Right ventricle myocardium superior (tissue), 1 donor: ENCODE measurements around the gene PCNX4. TPM values are rescaled to one million over a fixed set of nuclear protein-coding genes. Genes with fewer than 3 reads are reported as not detected.
"Not testable (repeated sequence)": the region's sequence is repeated elsewhere in the genome, so short reads cannot be mapped to it uniquely, and the experiment has no call there.

Experiments
- ATAC-seq: fragments of 200-7000 bp; cut with Tn5 transposase; one replicate; pipeline ENCODE4 v1.9.1; 2020; ENCODE audit warnings: mild to moderate bottlenecking; ENCODE audit not compliant: poor library complexity
- DNase-seq: peaks from one replicate; pipeline ENCODE4 v3.0.0-alpha.2; 2020
- intact Hi-C: fragments of 100-400 bp; cut with DNase I; formaldehyde crosslinking; loops from one replicate; pipeline ENCODE4 v1.11.2; 2022
- total RNA-seq: library from RNA; stranded (reverse); fragmentation: NEBNext Ultra II Directional; extraction: Animal tissue kit (Norgen Biotek cat#: 25700); gene quantifications from one replicate; pipeline ENCODE4 v1.2.1, GENCODE V29; 2021
- donor health status: DM: no; HTN: yes; CAD: no; lungs with severe emphysema.

The PCNX4 gene
- total RNA-seq, 1 donor from 2014 or later: 18.6 TPM

- ATAC-seq (no peak), DNase-seq (no peak)
- intact Hi-C loops: loop anchor here (5.0 to 10.0 kb wide), 2 partner anchors 66 to 761 kb away; no protein-coding TSS in a partner anchor
Observed at GRCh38 chr14:60095781-60096450, 4.2 kb downstream of the PCNX4 start.

GRCh38 chr14:60097974-60098373 lies 6.3 kb downstream of the PCNX4 start:
- DNase-seq (no peak), ATAC-seq (no peak)
- intact Hi-C loops: loop anchor here (5.0 to 10.0 kb wide), 2 partner anchors 64 to 763 kb away; no protein-coding TSS in a partner anchor

GRCh38 chr14:60099855-60100254 lies 8.1 kb downstream of the PCNX4 start:
- not testable (repeated sequence) for DNase-seq, ATAC-seq
- intact Hi-C loops: loop anchor here (5.0 to 10.0 kb wide), 2 partner anchors 62 to 765 kb away; no protein-coding TSS in a partner anchor

GRCh38 chr14:60101786-60102185 lies 10.1 kb downstream of the PCNX4 start:
- ATAC-seq: peak; percentile 76
- intact Hi-C loops: no loop called here

GRCh38 chr14:60102389-60102788 lies 10.7 kb downstream of the PCNX4 start:
- DNase-seq (no peak), ATAC-seq (no peak)
- intact Hi-C loops: no loop called here

More at GRCh38 chr14:60101786-60102185, 10.1 kb downstream of the PCNX4 start:
- no peak for DNase-seq

GRCh38 chr14:60106339-60106738 lies 14.6 kb downstream of the PCNX4 start:
- peak; percentile 56 for ATAC-seq
- intact Hi-C loops: no loop called here

GRCh38 chr14:60107477-60107876 lies 15.8 kb downstream of the PCNX4 start:
- intact Hi-C loops: no loop called here
- no peak for DNase-seq

More at GRCh38 chr14:60106339-60106738, 14.6 kb downstream of the PCNX4 start:
- no peak for DNase-seq

GRCh38 chr14:60111732-60112131 lies 20.0 kb downstream of the PCNX4 start:
- intact Hi-C loops: no loop called here
- DNase-seq (no peak), ATAC-seq (no peak)

More at GRCh38 chr14:60107477-60107876, 15.8 kb downstream of the PCNX4 start:
- no peak for ATAC-seq

- no peak for DNase-seq
- intact Hi-C loops: no loop called here
- ATAC-seq: no peak
Observed at GRCh38 chr14:60114881-60115280, 23.2 kb downstream of the PCNX4 start.

- DNase-seq (no peak), ATAC-seq (no peak)
- intact Hi-C loops: no loop called here
Observed at GRCh38 chr14:60116181-60116580, 24.5 kb downstream of the PCNX4 start.

GRCh38 chr14:60125918-60126317 lies 34.2 kb downstream of the PCNX4 start:
- intact Hi-C loops: no loop called here
- ATAC-seq (no peak), DNase-seq (no peak)

- intact Hi-C loops: no loop called here
- ATAC-seq (no peak), DNase-seq (no peak)
Observed at GRCh38 chr14:60133487-60133886, 41.8 kb downstream of the PCNX4 start.

GRCh38 chr14:60134702-60135101 lies 43.0 kb downstream of the PCNX4 start:
- DNase-seq: no peak
- intact Hi-C loops: no loop called here
- no peak for ATAC-seq

GRCh38 chr14:60151715-60152114 lies 60.0 kb downstream of the PCNX4 start:
- intact Hi-C loops: no loop called here
- peak; percentile 83 for ATAC-seq
- peak; percentile 87 for DNase-seq

GRCh38 chr14:60153991-60154390 lies 62.3 kb downstream of the PCNX4 start:
- intact Hi-C loops: no loop called here
- DNase-seq (no peak), ATAC-seq (no peak)

GRCh38 chr14:60154671-60155070 lies 62.9 kb downstream of the PCNX4 start:
- no peak for ATAC-seq
- DNase-seq: no peak
- intact Hi-C loops: no loop called here

- ATAC-seq (no peak), DNase-seq (no peak)
- intact Hi-C loops: loop anchor here (5.0 kb wide), 1 partner anchor 63 kb away; no protein-coding TSS in a partner anchor
Observed at GRCh38 chr14:60160422-60160821, 68.7 kb downstream of the PCNX4 start.

GRCh38 chr14:60161196-60162107 lies 69.7 kb downstream of the PCNX4 start:
- no peak for DNase-seq
- ATAC-seq: no peak
- intact Hi-C loops: loop anchor here (5.0 kb wide), 1 partner anchor 64 kb away; no protein-coding TSS in a partner anchor

- no peak for DNase-seq
- intact Hi-C loops: loop anchor here (5.0 kb wide), 1 partner anchor 66 kb away; no protein-coding TSS in a partner anchor
Observed at GRCh38 chr14:60163693-60164092, 72.0 kb downstream of the PCNX4 start.

More at GRCh38 chr14:60163693-60164092, 72.0 kb downstream of the PCNX4 start:
- ATAC-seq: no peak
